OCI-LY3 (cell line): Measurements from ENCODE around the gene DCLK3.

Experiments
- EZH2phosphoT487 ChIP-seq: fragments of 200-600 bp; shearing (Covaris generic); IDR thresholded peaks from 2 replicates; pipeline ENCODE4 v1.6.1; 2018; ENCODE audit warnings: antibody characterized with exemption, mixed run types, low read depth
- TF ChIP-seq, protein P1 (sequence below): fragments of 200-600, 300-600 bp; sonication (generic); IDR thresholded peaks from 2 replicates; pipeline ENCODE4 v1.5.1; 2014; ENCODE audit warnings: antibody characterized with exemption, low read length, low read depth

DNA sequence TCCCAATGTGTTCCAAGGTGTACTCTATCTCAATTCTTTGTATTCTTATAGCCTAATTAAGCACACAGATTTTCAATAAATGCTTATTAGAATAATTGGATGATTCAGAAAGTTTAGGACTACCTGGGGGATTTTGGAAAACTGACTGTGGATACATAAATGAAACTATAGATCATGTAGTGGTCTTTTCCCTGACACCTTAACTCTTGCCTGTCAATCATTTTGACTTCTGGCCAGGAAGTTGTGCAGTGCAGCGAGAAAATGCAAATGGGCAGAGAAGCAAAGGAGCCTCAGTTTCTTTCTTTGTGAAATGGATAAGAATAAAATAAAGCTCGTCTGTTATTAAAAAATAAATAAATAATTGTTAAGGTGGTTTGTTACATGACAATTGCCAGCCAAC is 47.4 kb upstream of the DCLK3 start:
- TF ChIP-seq, protein P1, sequence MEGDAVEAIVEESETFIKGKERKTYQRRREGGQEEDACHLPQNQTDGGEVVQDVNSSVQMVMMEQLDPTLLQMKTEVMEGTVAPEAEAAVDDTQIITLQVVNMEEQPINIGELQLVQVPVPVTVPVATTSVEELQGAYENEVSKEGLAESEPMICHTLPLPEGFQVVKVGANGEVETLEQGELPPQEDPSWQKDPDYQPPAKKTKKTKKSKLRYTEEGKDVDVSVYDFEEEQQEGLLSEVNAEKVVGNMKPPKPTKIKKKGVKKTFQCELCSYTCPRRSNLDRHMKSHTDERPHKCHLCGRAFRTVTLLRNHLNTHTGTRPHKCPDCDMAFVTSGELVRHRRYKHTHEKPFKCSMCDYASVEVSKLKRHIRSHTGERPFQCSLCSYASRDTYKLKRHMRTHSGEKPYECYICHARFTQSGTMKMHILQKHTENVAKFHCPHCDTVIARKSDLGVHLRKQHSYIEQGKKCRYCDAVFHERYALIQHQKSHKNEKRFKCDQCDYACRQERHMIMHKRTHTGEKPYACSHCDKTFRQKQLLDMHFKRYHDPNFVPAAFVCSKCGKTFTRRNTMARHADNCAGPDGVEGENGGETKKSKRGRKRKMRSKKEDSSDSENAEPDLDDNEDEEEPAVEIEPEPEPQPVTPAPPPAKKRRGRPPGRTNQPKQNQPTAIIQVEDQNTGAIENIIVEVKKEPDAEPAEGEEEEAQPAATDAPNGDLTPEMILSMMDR = no peak
- TF ChIP-seq EZH2phosphoT487 = no peak
